GM19455 (cell line): ENCODE results near the gene TBX15.

Experiments used
- ATAC-seq: cut with Tn5 transposase; IDR thresholded peaks from one replicate; pipeline ENCODE4 v1.9.1; 2021; ENCODE audit not compliant: unreplicated experiment

TBX15 gene

GRCh38 chr1:119002028-119002686 lies 14.0 kb upstream of the TBX15 start:
- ATAC-seq = no peak

DNA sequence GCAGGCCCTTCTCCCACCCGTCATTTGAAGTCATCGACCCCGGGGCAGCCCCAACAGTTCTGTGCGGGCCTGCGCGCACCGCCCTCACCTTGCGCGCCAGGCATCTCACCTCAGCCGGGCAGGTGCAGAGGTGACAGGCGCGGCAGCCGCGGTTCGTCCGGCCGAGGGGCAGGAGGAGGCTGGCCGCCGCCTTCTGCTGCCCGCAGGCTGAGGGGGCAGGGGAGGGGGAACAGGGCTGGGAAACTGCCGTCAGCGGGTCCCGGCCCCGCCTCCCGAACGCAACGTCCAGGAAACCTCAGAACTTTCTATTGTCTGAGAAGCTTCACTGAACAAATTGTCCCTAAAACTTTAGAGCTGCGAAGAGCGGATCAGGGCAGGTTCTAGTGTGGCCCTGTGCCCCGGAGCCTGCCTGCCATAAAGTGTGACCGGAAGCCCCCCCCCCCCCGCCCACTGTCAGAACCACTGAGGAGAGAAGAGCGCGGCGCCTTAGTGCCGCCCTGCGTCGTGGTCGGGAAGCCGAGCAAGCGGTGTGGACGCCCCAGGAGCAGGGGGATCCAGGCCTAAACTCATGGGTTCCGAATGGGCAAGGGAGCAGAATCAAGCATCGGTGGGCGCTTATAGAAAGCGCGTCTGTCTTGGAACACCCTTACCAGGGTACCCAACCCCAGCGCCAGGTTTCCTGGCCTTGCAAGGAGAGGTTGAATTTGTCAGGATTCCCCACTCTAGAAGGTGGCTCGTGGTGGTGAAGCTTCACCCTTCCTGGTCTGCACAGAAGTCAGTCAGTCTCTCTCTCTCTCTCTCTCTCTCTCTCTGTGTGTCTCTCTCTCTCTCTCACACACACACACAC lies 13.3 kb upstream of the TBX15 start:
- ATAC-seq = no peak

DNA sequence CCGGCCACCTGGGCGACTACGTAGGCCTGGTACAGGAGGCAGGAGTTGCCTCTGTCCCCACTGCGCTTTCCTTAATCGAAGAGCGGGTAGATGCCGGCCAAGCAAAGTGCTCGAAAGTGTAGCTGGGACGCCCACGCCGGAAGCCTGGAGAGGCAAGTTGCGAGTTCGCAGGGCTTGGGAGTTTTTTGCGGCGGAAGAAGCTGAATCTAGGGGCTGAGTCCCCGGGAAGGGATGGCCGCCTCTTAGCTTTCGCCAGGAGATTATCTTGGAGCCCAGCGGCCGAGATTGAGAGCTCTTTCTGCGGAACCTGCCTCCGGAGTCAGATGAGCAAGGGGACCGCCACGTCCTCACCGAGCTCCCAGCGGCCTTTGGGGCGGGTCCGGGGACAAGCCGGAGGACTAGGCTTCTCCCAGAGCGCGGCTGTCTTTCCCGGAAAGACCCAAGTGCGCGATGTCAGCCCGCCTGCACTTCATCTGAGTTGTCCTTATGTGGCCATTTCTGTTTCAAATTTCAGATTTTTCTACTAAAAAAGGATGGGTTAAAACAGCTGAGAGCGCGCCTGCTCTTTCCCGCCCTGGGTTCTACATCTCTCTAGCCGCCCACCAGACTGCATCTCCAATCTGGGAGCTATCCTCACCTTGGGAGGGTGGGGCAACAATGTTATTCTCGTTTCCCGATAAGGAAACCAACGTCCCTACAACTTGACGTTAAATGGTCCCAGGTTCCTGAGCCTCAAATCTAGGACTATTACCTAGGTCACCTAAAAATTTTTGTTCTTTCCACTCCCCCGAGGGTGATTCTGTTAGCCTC lies 12.4 kb upstream of the TBX15 start:
- no peak for ATAC-seq

DNA sequence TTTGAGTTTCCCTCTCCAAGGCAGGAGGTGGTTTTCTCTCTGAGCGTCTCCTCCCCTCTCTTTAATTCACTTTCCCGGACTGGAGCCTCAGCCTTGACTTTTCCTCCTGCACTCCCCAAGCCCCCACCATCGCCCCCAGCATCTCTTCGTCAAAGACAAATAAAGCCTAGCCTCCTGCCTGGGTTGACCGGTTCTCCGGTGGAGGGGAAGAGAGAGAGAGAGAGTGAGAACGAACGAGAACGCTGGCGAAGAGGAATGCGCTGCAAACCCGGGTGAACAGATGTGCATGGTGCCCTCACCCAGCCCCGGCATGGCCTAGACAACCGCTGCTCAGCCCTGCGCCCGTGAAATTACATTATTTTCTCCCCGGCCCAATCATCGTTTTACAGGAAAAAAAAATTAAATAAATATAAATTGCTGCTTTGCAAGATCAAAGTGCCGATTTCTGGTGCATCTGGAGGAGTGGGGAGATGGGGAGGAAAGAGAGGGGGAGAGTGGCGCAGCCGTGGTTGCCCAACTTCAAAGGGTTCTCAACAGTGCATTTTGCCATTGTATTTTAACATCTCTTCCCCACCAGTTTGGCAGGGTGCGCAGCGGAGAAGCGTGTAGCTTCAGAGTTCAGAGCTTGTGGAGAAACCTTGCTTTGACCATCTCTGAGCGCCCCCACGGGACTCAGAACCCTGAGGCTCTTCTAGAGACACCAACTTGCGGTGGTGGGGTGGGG lies 11.4 kb upstream of the TBX15 start:
- no peak for ATAC-seq

GRCh38 chr1:118998171-118998570 lies 10.0 kb upstream of the TBX15 start:
- ATAC-seq = no peak

DNA sequence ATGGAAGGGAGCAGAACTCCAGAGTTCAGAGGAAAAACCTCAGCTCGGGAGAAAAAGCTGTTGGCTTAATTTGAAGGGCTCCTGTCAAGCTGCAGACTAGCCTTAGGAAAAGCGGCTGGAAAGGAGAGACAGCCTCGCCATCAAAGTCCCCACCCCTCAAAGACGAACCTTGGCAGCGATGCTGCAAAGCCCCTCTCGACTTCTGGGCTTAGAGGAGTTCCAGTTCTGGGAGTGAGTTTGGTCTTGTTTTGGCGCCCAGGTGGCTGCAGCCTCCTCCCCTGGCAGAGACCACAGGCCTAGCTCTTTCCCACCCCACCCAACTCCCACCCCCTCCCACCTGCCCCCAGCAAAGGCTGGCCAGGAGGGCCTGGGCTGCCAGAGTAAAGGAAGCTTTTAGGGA lies 9.1 kb upstream of the TBX15 start:
- no peak for ATAC-seq

- ATAC-seq = no peak
Measured at GRCh38 chr1:118995312-118996016, 7.3 kb upstream of the TBX15 start.

GRCh38 chr1:118993700-118994026 lies 5.5 kb upstream of the TBX15 start:
- ATAC-seq = no peak

- no peak for ATAC-seq
Measured at GRCh38 chr1:118992868-118993699, 4.9 kb upstream of the TBX15 start.

DNA sequence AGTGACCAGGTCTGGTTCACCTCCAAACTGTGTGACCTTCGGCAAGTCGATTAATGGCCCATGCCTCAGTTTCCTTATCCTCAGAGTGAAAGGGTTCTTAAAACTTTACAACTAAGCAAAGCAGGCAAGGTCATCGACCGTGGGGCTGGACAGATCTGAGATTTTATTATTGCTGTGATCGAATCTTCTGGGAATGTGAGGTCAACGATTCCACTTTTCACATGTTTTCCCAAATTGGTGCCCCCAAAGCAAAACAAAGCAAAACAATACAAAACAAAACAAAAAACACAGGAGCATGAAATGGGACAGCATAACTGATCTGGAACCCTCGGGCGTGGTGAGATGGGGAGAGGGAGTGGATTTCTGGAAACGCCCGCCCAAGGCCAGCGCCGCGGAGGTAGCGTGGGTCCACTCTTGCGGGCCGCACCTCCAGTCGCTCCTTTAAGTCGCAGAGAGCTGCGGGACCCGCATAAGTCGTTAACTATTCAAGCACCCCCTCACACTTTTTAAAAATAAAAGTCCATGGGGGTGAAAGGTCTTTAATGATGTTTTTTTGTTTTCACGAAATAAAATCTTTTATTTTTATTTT lies 4.2 kb upstream of the TBX15 start:
- ATAC-seq = no peak

GRCh38 chr1:118991448-118991847 lies 3.3 kb upstream of the TBX15 start:
- no peak for ATAC-seq

DNA sequence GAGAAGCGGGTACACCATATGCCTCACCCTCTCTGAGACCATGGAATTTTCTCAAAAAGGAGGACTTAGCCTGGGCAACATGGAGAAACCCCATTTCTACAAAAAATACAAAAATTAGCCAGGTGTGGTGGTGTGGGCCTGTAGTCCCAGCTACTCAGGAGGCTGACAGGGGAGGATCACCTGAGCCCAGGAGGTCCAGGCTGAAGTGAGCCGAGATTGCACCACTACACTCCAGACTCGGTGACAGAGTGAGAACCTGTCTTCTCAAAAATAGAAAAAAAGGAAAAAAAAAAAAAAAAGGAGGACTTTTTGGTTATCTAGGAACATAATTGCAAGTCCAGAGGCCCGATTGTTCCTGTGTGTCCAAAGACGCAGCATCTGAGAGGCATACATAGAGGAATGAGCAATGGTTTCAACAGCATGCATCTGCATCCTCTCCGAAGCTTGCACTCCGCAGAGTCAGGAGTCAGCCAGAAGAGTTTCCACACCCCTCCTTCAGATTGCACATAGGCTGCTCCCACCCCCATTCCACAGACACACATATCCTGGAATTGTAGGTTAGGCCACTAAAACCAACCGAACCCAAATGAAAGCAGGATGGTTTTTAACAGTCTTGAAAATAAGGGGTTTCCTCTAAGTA lies 2.5 kb upstream of the TBX15 start:
- ATAC-seq = no peak

- ATAC-seq = no peak
Measured at GRCh38 chr1:118989878-118990378, 1.8 kb upstream of the TBX15 start.

- no peak for ATAC-seq
Measured at GRCh38 chr1:118989006-118989815, 1.1 kb upstream of the TBX15 start.

GRCh38 chr1:118987468-118988185 lies 516 bp downstream of the TBX15 start:
- ATAC-seq = no peak

DNA sequence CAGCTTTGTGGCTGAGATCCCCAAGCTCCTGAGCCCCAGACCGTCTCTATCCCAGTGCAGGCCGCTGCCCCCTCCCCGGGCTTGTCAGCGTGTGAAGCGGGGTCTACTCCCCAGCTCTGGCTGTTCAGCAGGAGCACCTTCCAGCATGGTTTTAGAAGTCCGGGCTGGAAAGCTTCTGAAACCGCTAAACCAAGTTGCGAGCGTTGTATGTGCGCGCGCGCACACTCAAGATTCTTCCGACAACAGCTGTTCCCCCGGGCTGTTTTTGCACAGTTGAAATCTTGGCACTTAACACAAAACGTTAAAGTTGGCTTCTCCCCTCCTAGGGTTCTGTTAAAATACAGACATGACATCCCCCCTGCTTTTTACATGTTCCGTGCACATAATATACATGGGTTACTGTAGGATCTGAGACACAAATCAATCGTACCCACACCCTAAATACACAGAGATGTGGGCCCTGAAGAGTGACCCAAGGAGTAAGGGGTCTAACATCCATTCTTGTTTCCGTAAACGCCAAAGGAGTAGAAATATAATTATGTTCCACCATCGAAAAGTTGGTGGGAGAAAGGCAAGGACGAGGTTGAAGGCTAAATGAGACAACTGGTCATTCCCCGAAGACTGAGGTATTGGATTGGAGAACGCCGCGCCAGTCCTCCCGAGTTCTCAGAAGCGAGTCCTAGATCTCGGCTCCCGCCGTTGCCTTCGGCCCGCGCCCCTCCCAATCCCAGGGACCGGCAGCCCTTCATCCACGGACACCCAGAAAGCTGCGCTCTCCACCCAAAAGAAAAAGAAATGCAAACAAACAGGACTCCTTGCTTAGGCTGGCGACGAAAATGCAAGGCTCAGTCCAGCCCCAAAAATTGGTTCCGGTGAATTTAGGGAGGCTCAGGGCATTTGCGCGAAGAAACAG lies 1.3 kb downstream of the TBX15 start:
- no peak for ATAC-seq
